ENCODE data around the gene UPB1.

The UPB1 gene

GRCh38 chr22:24501301-24502005, 6.3 kb downstream of the UPB1 start:
- H3F3A ChIP-seq (ENCODE audit: insufficient read depth, low read length): no peaks in the 10 kb centered on the region
- DNase-seq: no peak
- H3K27ac ChIP-seq (ENCODE audit: low read length): no peak overlapping the region
- H3K9me2 ChIP-seq (replicated peaks; ENCODE audit: insufficient read depth, low read length): no peaks in the 10 kb centered on the region
- H3K27me3 ChIP-seq (replicated peaks; ENCODE audit: insufficient read depth, low read length): no peaks in the 10 kb centered on the region
- no peaks in the 10 kb centered on the region for H4K20me1 ChIP-seq (ENCODE audit: insufficient read depth, low read length)
- H3K4me3 ChIP-seq (ENCODE audit: low read length): no peak overlapping the region
- H3K9me3 ChIP-seq (replicated peaks; ENCODE audit: insufficient read depth, low read length): no peaks in the 10 kb centered on the region
- no peak for TF ChIP-seq EZH2phosphoT487 (IDR thresholded peaks at IDR 0.05; ENCODE audit: low read length)
- TF ChIP-seq CTCF (IDR thresholded peaks at IDR 0.05; ENCODE audit: low read length): no peak
- TF ChIP-seq EZH2 (optimal IDR thresholded peaks at IDR 0.05; ENCODE audit: low read depth, low read length): no peak
- H3K9ac ChIP-seq (ENCODE audit: low read length): no peak overlapping the region
- no peaks in the 10 kb centered on the region for H3K4me1 ChIP-seq (ENCODE audit: low read length)
- no peak overlapping the region for H3K4me2 ChIP-seq (ENCODE audit: low read depth, low read length)
- no peaks in the 10 kb centered on the region for H3K79me2 ChIP-seq (ENCODE audit: low read length)
- no peaks in the 10 kb centered on the region for H3K36me3 ChIP-seq (replicated peaks; ENCODE audit: insufficient read depth, low read length)
- no peak overlapping the region for H2AFZ ChIP-seq (ENCODE audit: low read length)

GRCh38 chr22:24502034-24502433, 6.9 kb downstream of the UPB1 start:
- Histone ChIP-seq H3F3A (ENCODE audit: insufficient read depth, low read length) (no peaks in the 10 kb centered on the region), H3K4me1 (ENCODE audit: low read length) (no peaks in the 10 kb centered on the region), H4K20me1 (ENCODE audit: insufficient read depth, low read length) (no peaks in the 10 kb centered on the region), H3K79me2 (ENCODE audit: low read length) (no peaks in the 10 kb centered on the region), H3K27ac (ENCODE audit: low read length) (no peak overlapping the region), H2AFZ (ENCODE audit: low read length) (no peak overlapping the region), H3K9me2 (replicated peaks; ENCODE audit: insufficient read depth, low read length) (no peaks in the 10 kb centered on the region), H3K9ac (ENCODE audit: low read length) (no peak overlapping the region), H3K4me3 (ENCODE audit: low read length) (no peak overlapping the region), H3K9me3 (replicated peaks; ENCODE audit: insufficient read depth, low read length) (no peaks in the 10 kb centered on the region), H3K4me2 (ENCODE audit: low read depth, low read length) (no peak overlapping the region), H3K36me3 (replicated peaks; ENCODE audit: insufficient read depth, low read length) (no peaks in the 10 kb centered on the region), H3K27me3 (replicated peaks; ENCODE audit: insufficient read depth, low read length) (no peaks in the 10 kb centered on the region)
- TF ChIP-seq EZH2 (optimal IDR thresholded peaks at IDR 0.05; ENCODE audit: low read depth, low read length) (no peak), CTCF (IDR thresholded peaks at IDR 0.05; ENCODE audit: low read length) (no peak), EZH2phosphoT487 (IDR thresholded peaks at IDR 0.05; ENCODE audit: low read length) (no peak)
- no peak for DNase-seq

GRCh38 chr22:24502541-24502940, 7.4 kb downstream of the UPB1 start:
- no peak for DNase-seq
- no peak overlapping the region for H3K4me2 ChIP-seq (ENCODE audit: low read depth, low read length)
- H2AFZ ChIP-seq (ENCODE audit: low read length): no peak overlapping the region
- TF ChIP-seq EZH2phosphoT487 (IDR thresholded peaks at IDR 0.05; ENCODE audit: low read length) (no peak), EZH2 (optimal IDR thresholded peaks at IDR 0.05; ENCODE audit: low read depth, low read length) (no peak), CTCF (IDR thresholded peaks at IDR 0.05; ENCODE audit: low read length) (no peak)
- no peak overlapping the region for H3K27ac ChIP-seq (ENCODE audit: low read length)
- no peaks in the 10 kb centered on the region for H4K20me1 ChIP-seq (ENCODE audit: insufficient read depth, low read length)
- H3K4me1 ChIP-seq (ENCODE audit: low read length): no peaks in the 10 kb centered on the region
- no peaks in the 10 kb centered on the region for H3K79me2 ChIP-seq (ENCODE audit: low read length)
- H3K9ac ChIP-seq (ENCODE audit: low read length): no peak overlapping the region
- no peak overlapping the region for H3K4me3 ChIP-seq (ENCODE audit: low read length)
- H3K27me3 ChIP-seq (replicated peaks; ENCODE audit: insufficient read depth, low read length): no peaks in the 10 kb centered on the region
- H3K9me2 ChIP-seq (replicated peaks; ENCODE audit: insufficient read depth, low read length): no peaks in the 10 kb centered on the region
- no peaks in the 10 kb centered on the region for H3K36me3 ChIP-seq (replicated peaks; ENCODE audit: insufficient read depth, low read length)
- H3K9me3 ChIP-seq (replicated peaks; ENCODE audit: insufficient read depth, low read length): no peaks in the 10 kb centered on the region
- no peaks in the 10 kb centered on the region for H3F3A ChIP-seq (ENCODE audit: insufficient read depth, low read length)
